Stimulated activated CD8-positive, alpha-beta memory T cell treated with anti-CD3 and anti-CD28 coated beads, Interleukin-4, amount 100 ng/mL, for 24 hours (primary cell): ENCODE measurements around the gene ZDHHC24.
"Not testable (repeated sequence)": the region's sequence is repeated elsewhere in the genome, so short reads cannot be mapped to it uniquely, and the experiment has no call there.

Experiments used
- DNase-seq: peaks from one replicate; pipeline ENCODE4 v3.0.0-alpha.2; 2020; ENCODE audit warnings: low read depth

Gene ZDHHC24

DNA sequence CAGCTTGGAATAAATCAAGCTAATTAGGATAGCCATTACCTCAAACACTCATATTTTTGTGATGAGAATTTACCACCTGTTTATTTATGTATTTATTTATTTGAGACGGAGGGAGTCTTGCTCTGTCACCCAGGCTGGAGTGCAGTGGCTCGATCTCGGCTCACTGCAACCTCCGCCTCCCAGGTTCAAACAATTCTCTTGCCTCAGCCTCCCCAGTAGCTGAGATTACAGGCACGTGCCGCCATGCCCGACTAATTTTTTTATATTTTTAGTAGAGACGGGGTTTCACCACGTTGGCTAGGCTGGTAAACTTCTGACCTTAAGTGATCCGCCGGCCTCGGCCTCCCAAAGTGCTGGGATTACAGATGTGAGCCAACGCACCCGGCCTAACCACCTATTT lies 896 bp downstream of the ZDHHC24 start:
- DNase-seq: not testable (repeated sequence)

DNA sequence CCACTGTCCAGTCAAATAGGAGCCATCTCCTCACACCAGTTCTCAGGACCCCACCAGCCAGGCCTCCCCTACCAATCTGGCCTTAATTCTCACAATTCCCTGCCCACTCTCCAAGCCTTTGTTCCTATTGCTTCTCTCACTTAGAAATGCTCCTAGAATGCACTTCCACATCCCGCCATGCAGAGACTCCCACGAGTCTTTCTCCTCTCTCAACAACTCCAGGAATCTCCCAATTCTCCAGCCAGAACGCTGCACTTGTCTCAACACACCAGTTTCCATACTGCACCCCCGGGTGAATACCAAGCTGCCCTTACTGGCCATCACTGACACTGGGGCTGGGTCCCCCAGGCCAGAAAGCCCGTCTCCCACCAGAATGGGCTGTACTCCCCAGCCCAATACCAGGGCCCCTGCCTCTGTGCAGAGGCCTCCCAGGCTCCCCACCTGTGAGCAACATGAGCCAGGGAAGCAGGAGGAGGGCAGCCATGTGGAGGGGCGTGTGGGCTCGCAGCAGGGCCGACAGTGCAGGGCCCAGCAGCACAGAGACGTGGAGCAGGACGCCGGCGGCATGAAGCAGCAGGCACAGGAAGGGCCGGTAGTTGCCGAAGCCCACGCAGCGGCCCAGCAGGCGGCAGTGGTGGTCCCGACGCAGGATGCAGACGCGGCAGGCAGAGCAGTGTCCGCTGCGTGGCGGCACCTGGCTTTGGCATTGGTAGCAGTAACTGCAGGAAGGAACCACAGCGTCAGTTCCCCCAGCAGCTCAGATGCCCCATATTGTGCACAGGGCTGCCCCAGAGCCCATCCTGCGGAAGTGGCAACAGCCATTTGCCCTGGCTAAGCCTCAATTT lies 2.4 kb downstream of the ZDHHC24 start:
- peak; percentile 50 for DNase-seq

DNA sequence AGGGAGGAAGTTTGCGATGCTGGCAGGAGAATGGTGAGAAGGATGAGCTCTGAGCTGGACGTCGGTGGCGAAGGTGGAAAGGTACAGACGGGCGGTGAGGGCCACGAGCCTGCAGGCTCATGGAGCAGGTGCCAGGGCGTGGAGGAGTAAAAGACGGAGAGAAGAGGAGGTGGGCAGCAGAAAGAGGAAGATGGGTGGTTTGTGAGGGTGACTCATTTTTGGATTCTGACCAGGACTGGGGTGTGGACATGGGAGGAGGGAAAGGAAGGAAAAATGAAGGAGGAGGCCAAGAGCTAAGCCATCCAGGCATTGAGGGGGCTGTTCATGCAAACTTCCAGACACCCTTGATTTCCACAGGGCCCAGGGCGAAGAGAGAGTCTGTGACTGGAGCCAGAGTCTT lies 3.5 kb downstream of the ZDHHC24 start:
- no peak for DNase-seq

DNA sequence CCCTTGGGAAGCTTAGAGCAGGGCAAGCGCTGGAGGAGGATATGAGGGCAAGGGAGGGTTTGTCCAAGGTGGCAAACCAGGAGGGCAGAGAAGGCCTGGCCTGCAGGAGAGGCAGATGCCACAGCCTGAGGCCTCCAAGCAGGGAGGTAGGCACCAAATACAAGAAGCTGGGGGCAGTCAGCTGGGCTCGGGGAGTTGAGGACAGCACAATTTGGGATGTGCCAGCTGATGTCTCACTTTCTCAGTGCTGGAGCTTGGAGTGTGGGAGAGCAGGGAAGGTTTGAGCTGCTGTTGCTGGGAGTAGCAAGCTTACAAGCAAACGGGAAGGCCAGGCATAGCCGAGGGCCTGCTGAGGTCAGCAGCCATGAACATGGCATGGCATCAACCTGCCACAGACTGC lies 4.0 kb downstream of the ZDHHC24 start:
- no peak for DNase-seq

DNA sequence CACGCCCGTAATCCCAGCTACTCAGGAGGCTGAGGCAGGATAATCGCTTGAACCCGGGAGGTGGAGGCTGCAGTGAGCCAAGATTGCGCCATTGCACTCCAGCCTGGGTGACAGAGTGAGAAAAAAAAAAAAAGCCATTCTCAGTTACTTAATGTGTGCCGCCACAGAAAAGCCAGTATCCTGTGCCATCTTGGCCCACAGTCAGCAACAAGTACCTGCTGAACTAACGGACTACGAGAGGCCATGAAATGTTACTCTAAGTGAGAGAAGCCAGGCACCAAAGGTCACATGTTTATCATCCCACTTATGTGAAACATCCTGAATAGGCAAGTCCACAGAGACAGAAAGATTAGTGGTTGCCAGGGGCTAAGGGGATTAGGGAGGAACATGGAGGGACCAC lies 5.2 kb downstream of the ZDHHC24 start:
- not testable (repeated sequence) for DNase-seq

DNA sequence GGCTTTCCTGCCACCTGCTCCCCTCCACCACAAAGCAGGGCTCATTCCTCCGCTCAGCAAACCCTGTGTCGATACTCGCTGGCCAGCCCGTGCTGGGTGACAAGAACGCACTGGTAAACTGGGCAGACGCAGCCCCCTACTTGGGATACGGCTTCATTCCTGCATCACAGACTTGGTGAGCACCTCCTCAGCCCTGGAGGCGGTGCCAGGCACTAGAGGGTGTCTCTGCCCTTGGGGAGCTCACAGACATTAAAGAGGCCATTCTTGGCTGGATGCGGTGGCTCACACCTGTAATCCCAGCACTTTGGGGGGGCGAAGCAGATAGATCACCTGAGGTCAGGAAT lies 6.0 kb downstream of the ZDHHC24 start:
- no peak for DNase-seq

DNA sequence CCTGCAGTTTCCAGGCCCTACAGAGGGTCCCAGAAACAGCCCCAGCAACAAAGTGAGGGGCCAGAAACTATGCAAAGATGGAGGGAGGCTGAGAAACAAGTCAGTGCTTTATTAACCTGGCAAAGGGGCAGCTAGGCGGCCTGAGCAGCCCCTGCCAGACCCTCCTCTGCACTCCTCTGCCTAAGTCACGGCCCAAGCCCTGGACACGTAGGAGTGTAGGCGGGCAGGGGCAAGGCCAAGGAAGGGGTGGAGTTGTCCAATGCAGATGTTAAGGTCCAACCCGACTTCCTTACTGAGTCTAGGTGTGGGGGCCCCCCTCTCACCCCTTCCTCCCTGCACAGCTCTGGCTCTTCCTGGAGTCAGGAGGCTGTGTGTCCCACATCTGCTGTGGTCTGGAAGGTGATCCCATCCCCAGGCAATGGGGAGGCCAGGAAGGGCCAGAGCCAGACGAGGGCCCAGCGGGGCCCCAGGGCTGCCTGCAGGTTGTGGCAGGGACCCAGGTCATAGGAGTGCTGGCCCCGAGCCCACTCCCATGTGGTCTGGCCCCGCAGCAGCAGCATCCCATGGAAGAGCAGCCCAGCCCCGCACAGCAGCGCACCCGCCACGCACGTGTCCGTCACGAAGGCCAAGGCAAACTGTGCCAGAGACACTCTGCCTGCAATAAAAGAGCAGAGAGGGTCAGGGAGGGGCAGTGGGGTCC lies 6.5 kb downstream of the ZDHHC24 start:
- no peak for DNase-seq

DNA sequence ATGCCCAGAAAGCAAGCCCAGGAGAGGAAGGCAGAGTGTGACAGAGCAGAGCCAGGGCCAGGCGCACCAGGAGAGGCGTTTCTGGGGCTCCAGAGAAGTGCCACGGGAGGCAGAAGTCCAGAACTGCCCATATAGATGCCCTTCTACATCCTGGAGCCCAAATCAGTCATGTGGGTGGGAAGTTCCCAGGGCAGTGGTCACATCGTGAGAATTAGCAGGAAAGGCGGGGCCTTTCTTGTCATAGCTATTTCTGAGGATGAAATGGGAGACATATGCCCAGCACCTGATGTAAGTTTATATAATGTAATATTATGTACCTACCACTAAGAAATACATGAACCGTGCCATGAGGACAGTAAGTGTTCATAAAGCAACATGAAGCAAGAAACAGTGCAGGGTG lies 13.1 kb downstream of the ZDHHC24 start:
- DNase-seq: no peak

DNA sequence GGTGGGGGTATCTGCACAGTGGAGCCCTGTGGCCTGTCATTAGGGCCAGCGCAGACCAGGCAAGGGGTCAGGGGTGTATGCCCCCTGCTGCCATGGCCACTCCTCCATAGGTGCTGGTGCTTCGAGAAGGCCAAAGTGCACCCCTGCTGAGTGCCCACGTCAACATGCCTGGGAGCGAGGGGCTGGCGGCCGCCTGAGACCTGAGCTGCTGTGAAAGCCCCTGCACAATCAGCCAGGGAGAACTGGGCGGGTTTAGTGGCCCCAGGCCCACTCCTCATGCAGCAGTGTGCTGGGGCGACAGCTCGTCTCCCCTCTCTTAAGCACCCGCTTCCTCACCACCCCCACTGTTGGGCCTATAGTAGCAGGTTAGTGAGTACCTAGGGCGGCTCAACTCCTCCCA lies 14.0 kb downstream of the ZDHHC24 start:
- no peak for DNase-seq

DNA sequence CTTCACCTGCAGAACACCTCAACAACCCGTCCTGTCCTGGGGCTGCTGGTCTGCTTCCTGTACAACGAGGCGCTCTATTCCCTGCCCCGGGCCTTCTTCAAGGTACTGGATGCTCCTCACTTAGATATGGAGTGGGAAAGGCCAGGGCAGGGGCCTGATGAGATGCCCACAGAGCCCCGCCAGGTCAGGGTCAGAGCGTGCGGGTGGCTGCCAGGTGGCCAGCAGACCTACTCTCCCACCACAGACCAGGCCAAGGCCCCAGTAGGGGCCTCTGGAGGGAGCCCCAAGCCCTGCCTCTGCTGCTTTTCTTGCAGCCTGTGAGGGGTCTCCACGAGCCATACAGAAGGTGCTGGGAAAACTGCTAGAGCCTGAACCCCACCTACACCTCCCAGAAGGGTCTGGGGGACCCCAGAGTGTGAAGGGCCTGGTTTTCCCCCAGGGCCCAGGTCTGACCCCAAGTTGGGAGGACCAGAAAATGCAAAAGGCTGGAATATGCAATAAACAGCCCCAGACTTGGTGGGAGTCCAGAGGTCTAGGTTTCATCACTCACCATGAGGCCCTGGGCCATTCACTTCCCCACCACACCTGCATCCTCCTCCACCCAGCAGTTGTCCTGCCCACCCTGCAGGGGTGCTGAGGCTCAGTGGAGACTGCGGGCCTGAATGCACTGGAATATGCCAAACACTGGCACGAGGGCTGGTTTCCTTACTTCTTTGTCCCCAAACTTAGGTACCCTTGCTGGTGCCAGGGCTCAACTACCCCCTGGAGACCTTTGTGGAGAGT lies 14.7 kb downstream of the ZDHHC24 start:
- no peak for DNase-seq

DNA sequence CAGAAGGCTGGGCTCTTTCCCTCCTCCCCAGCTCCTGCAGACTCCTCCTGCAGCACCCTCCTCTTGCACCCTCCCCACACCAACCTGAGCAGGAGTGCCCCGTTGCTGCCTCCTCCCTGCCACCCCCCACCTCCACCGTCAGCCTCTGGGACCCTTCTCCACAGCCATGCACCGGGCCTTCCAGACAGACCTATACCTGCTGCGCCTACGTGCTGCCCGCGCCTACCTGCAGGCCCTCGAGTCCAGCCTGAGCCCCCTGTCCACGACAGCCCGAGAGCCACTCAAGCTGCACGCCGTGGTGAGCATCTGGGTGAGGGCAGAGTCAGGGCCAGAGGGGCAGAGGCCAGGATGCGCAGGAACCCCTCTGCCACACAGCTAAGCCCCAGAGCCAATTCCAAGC lies 16.2 kb downstream of the ZDHHC24 start:
- no peak for DNase-seq

DNA sequence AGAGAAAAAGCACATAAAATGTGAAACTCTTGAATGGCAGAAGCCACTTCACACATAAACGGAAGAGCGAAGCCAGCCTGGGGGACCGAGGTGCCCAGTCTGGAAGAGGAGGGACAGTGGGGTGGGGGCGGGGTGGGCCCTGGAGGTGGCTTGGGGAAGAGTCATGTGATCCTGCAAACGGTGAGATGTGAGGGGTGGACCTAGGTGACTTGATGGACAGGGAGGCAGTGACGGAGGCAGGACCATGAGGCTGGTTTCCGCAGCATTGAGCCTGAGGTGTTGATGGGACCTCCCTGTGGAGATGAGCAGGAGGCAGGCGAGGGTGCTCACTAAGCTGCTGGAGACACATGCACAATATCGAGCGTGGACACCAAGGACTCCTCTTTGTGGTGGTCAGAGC lies 16.8 kb downstream of the ZDHHC24 start:
- DNase-seq: no peak

DNA sequence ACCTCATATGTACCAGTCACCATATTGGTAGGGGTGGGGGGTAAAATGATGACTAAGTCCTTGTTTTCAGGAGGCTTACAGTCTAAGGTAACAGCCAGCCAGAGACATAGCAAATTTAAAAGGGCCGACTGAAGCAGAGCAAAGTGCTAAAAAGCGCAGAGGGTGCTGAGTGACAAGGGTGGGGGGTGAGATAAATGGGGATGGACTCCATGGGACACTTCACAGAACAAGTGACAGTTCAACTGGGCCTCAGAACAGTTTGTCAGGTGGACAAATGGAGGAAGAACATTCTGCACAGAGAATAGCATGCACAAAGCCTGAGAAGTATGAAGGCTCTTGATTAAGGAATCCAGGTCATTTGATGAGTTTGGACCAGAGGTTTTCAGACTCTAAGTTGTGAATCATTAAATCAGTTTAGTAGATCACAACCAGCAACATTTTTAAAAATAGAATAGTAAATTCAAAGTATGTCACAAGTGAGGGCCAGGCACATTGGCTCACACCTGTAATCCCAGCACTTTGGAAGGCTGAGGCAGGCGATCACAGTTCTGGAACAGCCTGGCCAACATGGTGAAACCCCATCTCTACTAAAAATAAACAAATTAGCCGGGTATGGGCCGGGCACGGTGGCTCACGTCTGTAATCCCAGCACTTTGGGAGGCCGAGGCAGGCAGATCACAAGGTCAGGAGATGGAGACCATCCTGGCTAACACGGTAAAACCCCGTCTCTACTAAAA lies 21.4 kb downstream of the ZDHHC24 start:
- no peak for DNase-seq

DNA sequence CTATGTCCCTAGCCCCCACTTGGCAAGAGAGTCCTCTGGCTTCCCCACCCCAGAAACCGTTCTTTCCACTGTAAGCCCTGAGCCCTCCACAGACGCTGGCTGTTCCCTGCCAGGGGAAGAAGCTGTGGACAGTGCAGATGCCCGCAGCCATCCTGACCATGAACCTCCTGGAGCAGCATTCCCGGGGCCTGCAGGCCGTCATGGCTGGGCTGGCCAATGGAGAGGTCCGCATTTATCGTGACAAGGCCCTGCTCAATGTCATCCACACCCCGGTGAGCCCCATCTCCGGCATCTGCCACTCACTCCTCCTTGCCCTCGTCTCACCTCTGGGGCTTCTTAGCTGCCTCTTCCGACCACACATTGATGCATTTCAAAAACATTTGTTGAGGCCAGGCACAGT lies 22.2 kb downstream of the ZDHHC24 start:
- DNase-seq: no peak

DNA sequence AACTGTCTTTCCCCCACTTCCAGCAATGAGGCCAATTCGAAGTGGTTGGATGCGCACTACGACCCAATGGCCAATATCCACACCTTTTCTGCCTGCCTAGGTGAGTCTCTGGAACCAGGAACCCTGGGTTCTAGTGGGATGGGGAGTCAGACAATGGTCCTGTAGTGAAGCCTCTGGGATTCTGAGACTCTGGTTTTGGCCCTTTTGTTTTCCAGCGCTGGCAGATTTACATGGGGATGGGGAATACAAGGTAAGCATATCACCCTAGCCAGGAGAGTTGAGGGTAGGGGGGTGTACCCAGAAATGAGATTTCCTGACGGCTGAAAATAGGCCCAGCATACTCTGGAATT lies 34.9 kb downstream of the ZDHHC24 start:
- no peak for DNase-seq

DNA sequence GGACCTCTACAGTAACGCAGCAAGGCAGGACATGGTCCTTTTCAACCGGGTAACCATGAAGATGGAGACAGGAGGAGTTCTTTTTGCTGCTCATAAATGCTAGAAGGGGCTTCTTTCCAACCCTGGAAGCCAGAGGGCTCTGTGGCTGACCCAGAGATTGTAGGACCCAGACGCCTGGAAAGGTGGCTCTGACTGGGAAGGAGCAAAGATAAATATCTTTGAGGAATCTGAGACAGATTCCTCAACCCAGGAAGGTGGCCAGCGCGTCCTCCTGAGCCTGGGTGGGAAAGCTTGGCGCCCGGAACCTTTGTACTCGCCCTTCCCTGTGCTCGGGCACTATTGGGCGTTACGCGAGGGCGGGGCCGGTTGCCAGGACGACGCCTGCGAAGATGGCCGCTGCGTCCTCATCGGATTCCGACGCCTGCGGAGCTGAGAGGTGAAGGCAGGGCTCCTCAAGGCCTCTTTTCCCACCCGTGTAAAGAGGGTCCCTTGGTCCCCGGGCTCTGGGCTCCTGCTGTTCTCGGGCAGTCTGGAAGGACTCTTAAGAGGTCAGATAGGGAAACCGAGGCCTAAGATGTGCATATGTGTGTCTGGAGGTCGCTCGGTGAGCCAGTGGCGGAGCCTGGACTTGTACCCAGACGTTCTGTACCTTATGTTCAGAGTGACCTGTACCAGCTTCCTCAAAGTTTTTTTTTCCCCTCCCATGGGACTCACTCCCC lies 35.4 kb downstream of the ZDHHC24 start, which contains the start of gene BBS1:
TSS of gene BBS1 (plus strand) at position 365 of the 719 bp plus-strand sequence. CDS start at position 390, 25 bp downstream.
- DNase-seq: peak; percentile 73

DNA sequence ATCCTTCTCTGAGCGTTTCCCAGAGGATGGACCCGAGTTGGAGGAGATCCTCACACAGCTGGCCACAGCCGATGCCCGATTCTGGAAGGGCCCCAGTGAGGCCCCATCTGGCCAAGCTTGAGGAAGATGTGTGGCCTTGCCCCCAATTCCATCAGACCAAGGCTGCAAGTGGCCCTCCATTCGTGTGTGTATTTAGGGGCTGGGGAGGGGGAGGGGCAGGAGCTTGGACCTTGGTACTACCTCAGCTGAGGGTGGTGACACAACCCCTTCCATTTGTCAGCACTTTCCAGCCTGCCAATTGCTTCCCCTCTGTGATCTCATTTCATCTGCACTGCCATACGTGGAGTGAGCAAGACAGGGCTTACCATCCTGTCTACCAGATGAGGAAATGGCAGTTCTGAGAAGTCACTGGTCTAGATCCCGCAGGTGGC lies 36.7 kb downstream of the ZDHHC24 start:
- DNase-seq: no peak

DNA sequence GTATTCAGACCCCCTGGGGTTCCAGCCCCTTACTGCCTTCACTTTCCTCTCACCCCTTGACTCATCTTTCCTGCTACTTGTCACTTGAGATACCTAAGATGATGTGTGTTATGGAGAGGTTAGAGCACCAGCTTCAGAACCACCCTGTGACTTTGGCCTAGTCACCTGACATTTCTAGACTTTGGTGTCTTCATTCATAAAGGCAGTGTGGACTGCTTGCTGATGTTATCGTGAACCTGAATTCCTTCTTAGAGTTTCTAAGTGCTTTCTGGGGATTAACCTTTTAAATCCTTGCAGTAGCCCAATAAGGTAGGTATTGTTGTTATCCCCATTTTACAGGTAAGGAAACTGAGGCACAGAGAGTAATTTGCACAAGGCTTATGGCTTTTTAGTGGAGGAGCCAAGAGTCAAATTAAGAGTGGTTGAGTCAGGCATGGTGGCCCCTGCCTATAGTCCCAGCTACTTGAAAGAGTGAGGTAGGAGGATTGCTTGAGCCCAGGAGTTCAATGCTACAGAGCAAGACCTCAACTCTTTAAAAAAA lies 40.5 kb downstream of the ZDHHC24 start:
- DNase-seq: no peak

DNA sequence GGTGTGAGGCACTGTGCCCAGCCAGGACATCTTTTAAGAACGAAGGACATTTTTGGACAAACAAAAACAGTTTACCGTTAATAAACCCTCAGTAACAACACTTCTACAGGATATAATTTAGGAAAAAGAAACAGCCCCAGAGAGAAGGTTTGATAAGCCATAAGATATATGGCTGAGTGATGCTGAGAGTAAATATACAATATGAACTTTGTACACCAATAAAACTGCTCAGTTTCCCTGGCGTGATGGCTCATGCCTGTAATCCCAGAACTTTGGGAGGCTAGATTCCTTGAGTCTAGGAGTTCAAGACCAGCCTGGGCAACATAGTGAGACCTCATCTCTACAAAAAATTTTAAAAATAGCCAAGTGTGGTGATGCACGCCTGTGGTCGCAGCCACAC lies 47.3 kb downstream of the ZDHHC24 start:
- DNase-seq: no peak

DNA sequence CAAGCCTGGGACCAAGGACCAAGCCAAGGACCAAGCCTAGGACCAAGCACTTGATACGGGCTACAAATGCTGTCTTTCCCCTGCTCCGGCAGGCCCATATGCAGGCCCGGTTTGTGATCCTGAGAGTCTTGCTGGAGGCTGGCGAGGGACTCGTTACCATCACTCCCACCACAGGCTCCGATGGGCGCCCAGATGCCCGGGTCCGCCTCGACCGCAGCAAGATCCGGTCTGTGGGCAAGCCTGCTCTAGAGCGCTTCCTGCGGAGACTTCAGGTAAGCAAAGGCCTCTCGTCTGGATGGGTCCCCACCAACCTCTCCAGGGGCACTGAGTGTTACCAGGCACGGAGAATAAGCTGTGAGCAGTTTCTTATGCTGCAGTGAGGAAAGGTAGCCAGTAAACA lies 48.6 kb downstream of the ZDHHC24 start:
- DNase-seq: no peak

DNA sequence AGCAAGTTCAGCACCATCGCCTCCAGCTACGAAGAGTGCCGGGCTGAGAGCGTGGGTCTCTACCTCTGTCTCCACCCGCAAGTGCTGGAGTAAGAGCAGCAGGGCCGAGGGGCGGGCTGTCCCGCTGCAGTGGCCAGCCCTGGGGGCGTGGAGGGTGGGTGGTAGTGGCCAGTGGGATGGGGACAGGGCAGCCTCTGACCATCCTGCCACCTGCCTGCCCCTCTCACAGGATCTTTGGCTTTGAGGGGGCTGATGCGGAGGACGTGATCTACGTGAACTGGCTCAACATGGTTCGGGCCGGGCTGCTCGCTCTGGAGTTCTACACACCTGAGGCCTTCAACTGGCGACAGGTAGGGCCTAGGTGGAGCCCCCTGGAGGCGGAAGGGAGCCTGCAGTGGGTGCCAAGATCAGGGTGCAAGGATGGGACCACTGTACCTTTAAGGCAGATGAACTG lies 50.4 kb downstream of the ZDHHC24 start:
- DNase-seq: no peak
